Activated T-cell treated with anti-CD3 and anti-CD28 coated beads, Interleukin-2, amount 50 U/mL, for 72 hours (primary cell): Measurements from ENCODE around the gene AGAP6. TPM values are rescaled to one million over a fixed set of nuclear protein-coding genes. Genes with fewer than 3 reads are reported as not detected.
"Not testable (repeated sequence)": the region's sequence is repeated elsewhere in the genome, so short reads cannot be mapped to it uniquely, and the experiment has no call there.

Source experiments
- ATAC-seq, 2 donors: fragments of 150-1000 bp; cut with Tn5 transposase; replicated peaks in 1 of 2; 2 replicates each; pipeline ENCODE4 v1.10.0; 2021; ENCODE audit warnings: moderate library complexity in 2 of 2, mild to moderate bottlenecking in 1 of 2
- DNase-seq, 2 donors: peaks; one replicate each; pipeline ENCODE4 v3.0.0; 2021 to 2022; ENCODE audit warnings: mixed read lengths in 1 of 2
- H3K27ac Mint-ChIP-seq: one replicate; pipeline ENCODE4 v1.8.0; 2022; ENCODE audit warnings: mild to moderate bottlenecking, moderate library complexity, mixed read lengths
- H3K27me3 Mint-ChIP-seq: one replicate; pipeline ENCODE4 v1.8.0; 2022; ENCODE audit warnings: low read depth, mixed read lengths
- H3K36me3 Mint-ChIP-seq, 2 donors: one replicate each; pipeline ENCODE4 v1.8.0; 2022; ENCODE audit warnings: mixed read lengths in 2 of 2, mild to moderate bottlenecking in 1 of 2; ENCODE audit not compliant: insufficient read depth in 2 of 2
- H3K4me1 Mint-ChIP-seq: one replicate; pipeline ENCODE4 v1.8.0; 2022; ENCODE audit warnings: low read depth, mixed read lengths
- H3K4me3 Mint-ChIP-seq, 2 donors: one replicate each; pipeline ENCODE4 v1.8.0; 2022; ENCODE audit warnings: mild to moderate bottlenecking in 2 of 2, mixed read lengths in 2 of 2, moderate library complexity in 2 of 2
- H3K9me3 Mint-ChIP-seq, 2 donors: one replicate each; pipeline ENCODE4 v1.8.0; 2022; ENCODE audit warnings: mixed read lengths in 2 of 2
- total RNA-seq, 2 donors: library from RNA; stranded (reverse); gene quantifications; one replicate each; pipeline ENCODE4 v1.2.3, GENCODE V29; 2022

Gene AGAP6
- total RNA-seq, 2 donors from 2014 or later = 18.4 to 21.9 TPM

DNA sequence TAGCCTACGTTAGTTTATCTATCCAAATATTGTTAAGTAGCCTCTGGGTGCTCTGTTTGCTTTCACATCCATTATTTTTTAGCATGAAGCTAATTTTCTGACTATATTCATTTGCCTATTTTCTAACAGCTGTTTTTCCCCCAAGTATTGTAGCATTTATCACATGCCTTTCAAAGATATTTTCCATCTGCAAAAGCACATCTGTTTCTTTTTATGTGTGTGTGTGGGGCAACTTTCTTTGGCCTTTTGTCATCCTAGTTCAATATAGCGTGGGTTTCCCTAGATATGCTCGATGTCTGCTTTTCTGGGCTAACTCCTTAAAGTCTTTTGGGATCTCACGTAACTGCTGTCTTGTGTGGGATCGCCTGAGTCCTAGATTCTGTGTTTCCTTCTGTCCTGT lies 7.1 kb downstream of the AGAP6 start:
- not testable (repeated sequence) for H3K36me3 Mint-ChIP-seq
- peak overlapping the region; percentile 7 for H3K27ac Mint-ChIP-seq

DNA sequence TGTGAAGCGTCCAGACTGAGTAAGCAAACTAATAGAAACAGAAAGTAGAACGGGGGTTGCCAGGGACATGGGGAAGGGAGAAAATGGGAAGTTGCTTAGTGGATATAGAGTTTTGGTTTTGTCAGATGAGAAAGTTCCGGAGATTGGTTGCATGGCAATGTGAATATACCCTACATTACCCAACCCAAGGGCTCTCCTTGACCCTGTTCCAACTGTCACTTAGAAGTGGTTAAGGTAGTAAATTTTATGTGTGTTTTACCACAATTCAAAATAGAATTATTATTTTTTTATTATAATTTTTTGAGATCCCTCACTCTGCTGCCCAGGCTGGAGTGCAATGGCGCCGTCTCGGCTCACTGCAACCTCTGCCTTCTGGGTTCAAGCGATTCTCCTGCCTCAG lies 25.8 kb downstream of the AGAP6 start:
- ATAC-seq, H3K36me3 Mint-ChIP-seq, DNase-seq, H3K27me3 Mint-ChIP-seq, H3K4me1 Mint-ChIP-seq, H3K27ac Mint-ChIP-seq, H3K4me3 Mint-ChIP-seq, H3K9me3 Mint-ChIP-seq: not testable (repeated sequence)

More for the DNA sequence above, 7.1 kb downstream of the AGAP6 start:
- H3K4me3 Mint-ChIP-seq, ATAC-seq, H3K9me3 Mint-ChIP-seq, H3K4me1 Mint-ChIP-seq, DNase-seq, H3K27me3 Mint-ChIP-seq: not testable (repeated sequence)

DNA sequence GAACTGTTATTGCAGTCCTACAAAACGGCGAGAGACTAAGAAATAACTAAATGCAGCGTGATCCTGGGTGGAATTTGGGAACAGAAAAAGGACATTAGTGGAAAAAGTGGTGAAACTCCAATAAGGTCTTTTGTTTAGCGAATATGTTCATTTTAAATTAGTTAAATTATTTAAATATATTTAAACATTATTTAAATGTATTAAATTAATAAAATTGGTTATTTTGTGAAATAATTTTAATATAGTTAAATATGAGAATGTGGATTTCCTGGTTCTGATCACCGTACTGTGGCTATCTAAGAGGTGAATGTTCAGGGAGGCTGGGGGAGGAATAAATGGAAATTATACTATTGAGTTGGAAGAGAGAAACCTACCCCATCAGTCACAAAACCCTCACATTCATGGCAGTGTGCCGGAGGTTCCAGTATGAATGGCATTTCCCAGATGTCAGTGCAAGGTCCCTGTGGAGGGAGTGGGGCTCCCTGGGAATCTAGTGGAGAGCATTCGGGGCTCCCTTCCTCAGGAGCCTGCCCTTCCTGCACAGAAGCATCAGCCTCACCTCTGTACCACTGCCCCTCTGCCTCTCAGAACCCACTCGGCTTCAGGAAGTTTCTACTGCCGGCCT lies 27.5 kb downstream of the AGAP6 start:
- not testable (repeated sequence) for H3K36me3 Mint-ChIP-seq, ATAC-seq, H3K9me3 Mint-ChIP-seq, H3K27ac Mint-ChIP-seq, H3K4me1 Mint-ChIP-seq, H3K27me3 Mint-ChIP-seq, H3K4me3 Mint-ChIP-seq, DNase-seq

DNA sequence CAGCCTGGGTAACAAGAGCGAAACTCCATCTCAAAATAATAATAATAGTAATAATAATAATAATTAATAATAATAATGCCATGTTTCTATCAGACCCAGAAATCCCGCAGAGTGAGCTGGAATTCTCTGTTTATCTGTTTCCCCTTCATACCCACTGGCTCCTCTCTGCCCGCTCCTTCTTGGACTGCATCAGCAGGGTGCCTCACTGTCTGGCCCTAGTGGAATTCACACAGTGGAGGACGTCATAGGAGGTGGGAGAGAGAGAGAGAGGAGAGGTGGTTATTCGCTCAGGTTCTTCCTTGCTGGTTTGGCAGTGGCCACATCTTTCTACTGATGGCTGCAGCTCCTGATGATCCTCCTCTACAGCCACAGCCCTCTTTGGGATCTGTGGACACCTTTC lies 28.7 kb downstream of the AGAP6 start:
- not testable (repeated sequence) for H3K27ac Mint-ChIP-seq, H3K4me1 Mint-ChIP-seq, H3K4me3 Mint-ChIP-seq, DNase-seq, H3K9me3 Mint-ChIP-seq, H3K36me3 Mint-ChIP-seq, ATAC-seq, H3K27me3 Mint-ChIP-seq

DNA sequence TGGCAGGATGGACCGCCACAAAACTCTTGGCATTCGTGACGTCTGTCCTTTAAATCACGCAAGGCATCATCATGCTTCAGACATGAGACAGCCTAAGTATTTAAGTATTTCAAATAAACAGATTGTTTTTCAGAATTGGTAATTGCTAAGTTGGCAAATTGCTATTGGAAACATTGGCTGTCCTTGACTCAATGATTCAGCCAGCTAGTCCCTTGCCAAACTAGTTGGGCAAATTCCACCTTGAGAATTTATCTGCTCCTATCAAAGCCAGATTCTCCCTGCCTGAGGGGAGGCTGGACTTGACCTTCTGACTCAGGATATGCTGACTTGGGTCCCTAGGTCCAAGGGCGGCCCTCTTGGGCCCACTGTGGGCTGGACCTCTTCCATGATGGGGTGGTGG lies 29.4 kb downstream of the AGAP6 start:
- not testable (repeated sequence) for ATAC-seq, H3K4me1 Mint-ChIP-seq, H3K27me3 Mint-ChIP-seq, H3K9me3 Mint-ChIP-seq, H3K4me3 Mint-ChIP-seq, H3K36me3 Mint-ChIP-seq, DNase-seq, H3K27ac Mint-ChIP-seq

DNA sequence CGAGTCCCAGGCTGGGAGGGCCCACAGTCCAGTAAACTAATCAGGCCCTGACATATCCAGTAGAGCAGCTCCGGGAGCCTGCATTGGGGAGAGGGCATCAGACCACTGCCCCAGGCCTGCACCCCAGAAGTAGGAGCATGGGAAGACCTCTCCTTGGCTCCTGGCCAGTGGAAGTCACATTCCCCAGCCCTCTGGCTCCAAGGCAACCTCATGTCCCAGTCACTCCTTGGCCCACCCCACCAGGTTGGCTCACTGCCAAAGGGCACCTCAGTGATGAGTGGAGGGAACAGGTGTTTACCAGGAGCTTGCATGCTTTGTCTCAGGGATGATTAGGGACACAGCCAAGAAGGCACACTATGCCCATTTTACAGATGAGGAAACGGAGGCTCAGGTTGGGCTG lies 31.1 kb downstream of the AGAP6 start:
- DNase-seq, H3K4me3 Mint-ChIP-seq, H3K9me3 Mint-ChIP-seq, H3K27ac Mint-ChIP-seq, ATAC-seq, H3K36me3 Mint-ChIP-seq, H3K4me1 Mint-ChIP-seq, H3K27me3 Mint-ChIP-seq: not testable (repeated sequence)

DNA sequence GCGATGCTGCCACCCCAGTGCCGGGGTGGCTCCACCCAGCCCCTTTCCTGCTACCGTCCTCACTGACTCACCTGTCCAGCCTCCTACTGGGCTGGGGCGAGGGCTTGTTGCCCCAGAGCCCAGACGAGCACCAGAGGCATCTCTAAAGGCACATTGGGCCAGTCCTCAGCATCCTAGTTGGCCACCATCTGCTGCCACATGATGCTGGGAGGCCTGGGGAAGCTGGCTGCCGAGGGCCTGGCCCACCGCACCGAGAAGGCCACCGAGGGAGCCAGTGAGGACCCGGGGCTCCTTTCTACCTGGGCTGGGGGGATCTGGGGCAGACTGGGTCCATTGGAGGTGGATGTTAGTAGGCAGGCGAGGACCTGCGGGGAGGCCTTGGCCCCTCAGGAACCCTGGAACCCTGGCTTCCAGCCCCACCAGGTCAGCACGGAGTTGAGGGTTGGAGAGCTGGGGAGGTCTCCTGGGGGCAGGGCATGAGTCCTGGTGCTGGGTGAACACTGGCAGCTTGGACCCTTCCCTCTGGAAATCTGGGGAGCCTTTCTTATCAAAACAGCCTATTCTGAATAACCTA lies 32.3 kb downstream of the AGAP6 start:
- not testable (repeated sequence) for ATAC-seq, H3K27ac Mint-ChIP-seq, H3K4me1 Mint-ChIP-seq, H3K9me3 Mint-ChIP-seq, H3K4me3 Mint-ChIP-seq, H3K36me3 Mint-ChIP-seq, DNase-seq
- peaks cover 13% of the 10 kb centered on the region for H3K27me3 Mint-ChIP-seq

DNA sequence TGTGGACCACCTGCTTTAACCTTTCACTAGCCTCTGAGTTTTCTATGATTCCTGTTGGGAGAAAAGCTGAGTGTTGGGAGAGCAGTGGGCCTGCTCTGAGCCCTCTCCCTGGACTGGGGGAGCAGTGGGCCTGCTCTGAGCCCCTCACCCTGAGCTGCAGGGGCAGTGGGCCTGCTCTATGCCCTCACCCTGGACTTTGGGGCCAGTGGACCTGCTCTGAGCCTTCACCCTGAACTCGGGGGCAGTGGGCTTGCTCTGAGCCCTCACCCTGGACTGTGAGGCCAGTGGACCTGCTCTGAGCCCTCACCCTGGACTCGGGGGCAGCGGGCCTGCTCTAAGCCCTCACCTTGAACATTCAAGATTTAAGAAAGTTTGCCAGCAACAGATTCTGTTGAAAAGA lies 33.4 kb downstream of the AGAP6 start:
- DNase-seq (no peak), ATAC-seq (no peak)
- Mint-ChIP-seq H3K27ac (no peak overlapping the region), H3K27me3 (peaks cover 24% of the 10 kb centered on the region), H3K9me3 (no peaks in the 10 kb centered on the region), H3K36me3 (no peaks in the 10 kb centered on the region), H3K4me3 (no peak overlapping the region), H3K4me1 (no peaks in the 10 kb centered on the region)

DNA sequence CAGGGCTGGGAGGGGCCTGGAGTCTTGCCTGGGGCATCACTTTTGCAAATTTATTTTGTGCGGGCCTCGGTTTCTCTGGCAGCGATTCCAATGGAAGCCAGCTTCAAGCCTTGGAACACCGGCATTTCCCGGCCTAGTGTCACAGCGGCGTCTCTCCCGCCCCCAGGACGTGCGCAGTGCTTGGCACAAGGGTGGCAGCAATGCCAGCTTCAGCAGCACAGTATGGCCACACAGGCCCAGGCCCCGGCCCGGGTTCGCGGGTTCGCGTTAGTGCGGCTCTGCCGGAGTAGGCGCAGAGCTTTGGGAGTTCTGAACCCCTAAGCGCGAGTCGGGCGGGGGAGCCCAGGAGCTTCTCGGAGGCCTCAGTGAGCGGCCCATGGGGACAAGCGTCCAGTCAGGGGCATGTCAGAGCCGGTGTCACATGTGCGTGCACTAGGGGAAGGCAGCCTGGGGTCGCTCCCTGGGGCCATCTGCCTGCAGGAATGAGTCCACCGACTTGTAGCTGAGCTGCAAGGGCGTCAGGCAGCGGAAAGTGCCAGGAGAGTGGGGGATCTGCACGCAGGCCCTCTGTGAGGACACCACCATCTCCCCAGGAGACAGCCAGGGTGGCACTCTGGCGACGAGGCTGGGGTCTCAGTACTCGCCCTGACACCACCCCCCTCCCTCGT lies 36.6 kb downstream of the AGAP6 start:
- not testable (repeated sequence) for H3K27ac Mint-ChIP-seq, H3K36me3 Mint-ChIP-seq, H3K4me1 Mint-ChIP-seq, H3K9me3 Mint-ChIP-seq, DNase-seq, H3K4me3 Mint-ChIP-seq, ATAC-seq
- peaks cover 32% of the 10 kb centered on the region for H3K27me3 Mint-ChIP-seq

DNA sequence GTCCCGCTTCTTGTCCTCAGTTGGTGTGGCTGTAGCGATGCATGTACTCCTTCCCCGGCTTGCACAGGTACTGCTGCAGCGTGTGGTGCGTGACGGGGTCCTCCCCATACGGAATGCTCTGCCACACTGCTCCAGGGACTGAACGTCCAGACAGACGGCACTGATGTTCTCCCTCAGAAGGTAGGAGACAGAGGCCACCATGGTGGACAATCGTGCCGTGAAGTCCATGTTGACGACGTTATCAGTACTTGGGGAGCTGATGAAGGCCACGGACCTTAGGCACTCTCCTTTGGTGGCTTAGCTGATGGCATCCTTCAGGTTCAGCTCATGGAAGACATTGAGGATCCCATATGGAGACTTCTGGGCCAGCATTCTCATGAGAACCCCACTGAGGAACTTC lies 37.4 kb downstream of the AGAP6 start:
- no peak for DNase-seq
- no peaks in the 10 kb centered on the region for H3K4me1 Mint-ChIP-seq
- peaks cover 32% of the 10 kb centered on the region for H3K27me3 Mint-ChIP-seq
- no peaks in the 10 kb centered on the region for H3K36me3 Mint-ChIP-seq
- H3K27ac Mint-ChIP-seq = no peak overlapping the region
- H3K9me3 Mint-ChIP-seq = no peaks in the 10 kb centered on the region
- no peak for ATAC-seq
- no peak overlapping the region for H3K4me3 Mint-ChIP-seq

DNA sequence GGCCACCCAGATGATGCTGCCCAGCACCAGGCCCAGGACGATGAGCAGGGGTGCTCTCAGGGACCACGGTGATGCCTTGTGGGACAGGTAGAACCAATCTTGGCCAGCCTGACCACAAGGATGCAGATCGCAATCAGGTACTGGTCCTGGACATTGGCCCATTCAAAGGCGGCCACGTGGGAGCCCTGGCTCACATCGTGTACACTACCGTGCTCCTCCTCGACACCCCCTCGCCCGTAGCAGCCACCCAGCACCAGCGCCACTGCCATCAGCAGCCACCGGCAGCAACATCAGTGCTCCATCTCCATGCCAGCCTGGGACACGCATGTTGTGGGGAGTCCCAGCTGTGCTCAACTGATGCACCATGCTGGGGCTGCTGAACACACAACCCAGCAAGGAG lies 39.0 kb downstream of the AGAP6 start:
- Mint-ChIP-seq H3K4me1 (no peaks in the 10 kb centered on the region), H3K36me3 (no peaks in the 10 kb centered on the region), H3K27ac (no peak overlapping the region)

DNA sequence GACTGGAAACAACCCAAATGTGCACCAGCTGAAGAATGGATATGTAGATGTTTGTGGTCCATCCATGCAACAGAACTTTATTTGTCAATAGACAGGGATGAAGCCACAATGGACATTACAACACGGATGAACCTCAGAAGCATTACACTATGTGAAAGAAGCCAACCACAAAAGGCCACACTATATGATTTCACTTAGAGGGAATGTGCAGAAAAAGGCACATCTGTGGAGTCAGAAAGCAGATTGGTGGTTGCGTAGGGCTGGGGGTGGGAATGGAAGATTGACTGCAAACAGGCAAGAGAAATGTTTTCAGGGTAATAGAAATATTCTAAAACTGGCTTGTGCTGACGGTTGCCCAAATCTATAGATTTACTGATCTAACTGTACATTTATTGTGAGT lies 45.3 kb downstream of the AGAP6 start:
- ATAC-seq = no peak
- Mint-ChIP-seq H3K4me3 (no peak overlapping the region), H3K36me3 (no peaks in the 10 kb centered on the region), H3K27me3 (peaks cover 6% of the 10 kb centered on the region), H3K27ac (no peak overlapping the region), H3K4me1 (no peaks in the 10 kb centered on the region), H3K9me3 (no peaks in the 10 kb centered on the region)
- no peak for DNase-seq

More for the DNA sequence above, 39.0 kb downstream of the AGAP6 start:
- no peak overlapping the region for H3K4me3 Mint-ChIP-seq
- DNase-seq (no peak), ATAC-seq (no peak)
- H3K9me3 Mint-ChIP-seq = no peaks in the 10 kb centered on the region
- peaks cover 38% of the 10 kb centered on the region for H3K27me3 Mint-ChIP-seq

DNA sequence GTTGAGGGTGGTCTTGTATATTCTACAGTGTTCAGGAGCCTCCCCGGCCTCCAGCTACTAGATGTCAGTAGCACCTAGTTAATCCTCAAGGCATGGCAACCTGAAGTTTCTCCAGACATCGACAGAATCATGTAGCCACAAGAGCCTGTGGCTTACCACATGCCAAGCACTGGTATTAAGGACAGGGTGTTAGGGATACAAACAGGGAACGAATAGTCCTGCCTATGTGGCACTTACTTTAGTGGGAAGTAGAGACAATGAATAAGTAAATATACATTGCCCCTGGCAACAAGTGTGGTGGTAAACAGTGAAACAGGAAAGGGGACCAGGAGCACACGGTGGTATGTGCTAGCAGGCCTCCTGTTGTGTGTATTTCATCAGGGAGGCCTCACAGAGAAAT lies 47.1 kb downstream of the AGAP6 start:
- not testable (repeated sequence) for H3K9me3 Mint-ChIP-seq, H3K4me1 Mint-ChIP-seq, H3K36me3 Mint-ChIP-seq, DNase-seq, H3K27me3 Mint-ChIP-seq, ATAC-seq, H3K27ac Mint-ChIP-seq, H3K4me3 Mint-ChIP-seq
